H9 (cell line): ENCODE measurements around the gene BLVRB. TPM values are rescaled to one million over a fixed set of nuclear protein-coding genes. Genes with fewer than 3 reads are reported as not detected.
"Not testable (repeated sequence)": the region's sequence is repeated elsewhere in the genome, so short reads cannot be mapped to it uniquely, and the experiment has no call there.

ENCODE experiments used
- DNase-seq: peaks from one replicate; pipeline ENCODE4 v3.0.0-alpha.2; 2017
- H2AFZ ChIP-seq: one replicate; pipeline ENCODE4 v1.6.1; 2013; ENCODE audit warnings: mild to moderate bottlenecking, low read length, control low read depth, moderate library complexity
- H2AK5ac ChIP-seq: 2 replicates; pipeline ENCODE4 v1.6.1; 2013; ENCODE audit warnings: low read length, control low read depth, mixed read lengths; ENCODE audit not compliant: insufficient read length
- H2BK120ac ChIP-seq: one replicate; pipeline ENCODE4 v1.6.1; 2013; ENCODE audit warnings: low read depth, mild to moderate bottlenecking, low read length, control low read depth, inconsistent platforms; ENCODE audit not compliant: poor library complexity, severe bottlenecking
- H2BK12ac ChIP-seq: 2 replicates; pipeline ENCODE4 v1.6.1; 2013; ENCODE audit warnings: low read length, control low read depth, mixed read lengths, low read depth; ENCODE audit not compliant: insufficient read length
- H2BK15ac ChIP-seq: 2 replicates; pipeline ENCODE4 v1.6.1; 2013; ENCODE audit warnings: low read depth, low read length, control low read depth
- H2BK20ac ChIP-seq: one replicate; pipeline ENCODE4 v1.6.1; 2013; ENCODE audit warnings: low read depth, mild to moderate bottlenecking, low read length, control low read depth, inconsistent platforms; ENCODE audit not compliant: poor library complexity, severe bottlenecking
- H2BK5ac ChIP-seq: 2 replicates; pipeline ENCODE4 v1.6.1; 2013; ENCODE audit warnings: low read length, control low read depth, mixed read lengths; ENCODE audit not compliant: insufficient read length
- H3K14ac ChIP-seq: 2 replicates; pipeline ENCODE4 v1.6.1; 2013; ENCODE audit warnings: low read length, control low read depth; ENCODE audit not compliant: insufficient read depth
- H3K18ac ChIP-seq: 2 replicates; pipeline ENCODE4 v1.6.1; 2013; ENCODE audit warnings: low read depth, mild to moderate bottlenecking, mixed read lengths, low read length, control low read depth; ENCODE audit not compliant: insufficient read length
- H3K23ac ChIP-seq: 2 replicates; pipeline ENCODE4 v1.6.1; 2013; ENCODE audit warnings: low read length, control low read depth, mixed read lengths, low read depth; ENCODE audit not compliant: insufficient read length
- H3K23me2 ChIP-seq: 2 replicates; pipeline ENCODE4 v1.6.1; 2013; ENCODE audit warnings: low read depth, mild to moderate bottlenecking, mixed read lengths, low read length, control low read depth; ENCODE audit not compliant: insufficient read length, poor library complexity, severe bottlenecking
- H3K27ac ChIP-seq: 2 replicates; pipeline ENCODE4 v1.5.1; 2013; ENCODE audit warnings: low read length, control low read depth, mixed read lengths, low read depth; ENCODE audit not compliant: insufficient read length
- H3K27me3 ChIP-seq: 2 replicates; pipeline ENCODE4 v1.6.1; 2013; ENCODE audit warnings: low read length, control low read depth, inconsistent platforms; ENCODE audit not compliant: insufficient read depth
- H3K4ac ChIP-seq: 2 replicates; pipeline ENCODE4 v1.6.1; 2013; ENCODE audit warnings: low read depth, mild to moderate bottlenecking, control low read depth, inconsistent platforms, low read length, moderate library complexity
- H3K4me1 ChIP-seq: 2 replicates; pipeline ENCODE4 v1.6.1; 2013; ENCODE audit warnings: low read length, control low read depth, inconsistent platforms; ENCODE audit not compliant: insufficient read depth
- H3K4me2 ChIP-seq: 2 replicates; pipeline ENCODE4 v1.6.1; 2013; ENCODE audit warnings: low read length, control low read depth, mixed read lengths; ENCODE audit not compliant: insufficient read length, insufficient read depth
- H3K56ac ChIP-seq: 2 replicates; pipeline ENCODE4 v1.6.1; 2013; ENCODE audit warnings: low read depth, mild to moderate bottlenecking, mixed read lengths, low read length, control low read depth; ENCODE audit not compliant: insufficient read length
- H3K79me1 ChIP-seq: 2 replicates; pipeline ENCODE4 v1.6.1; 2013; ENCODE audit warnings: low read depth, mild to moderate bottlenecking, moderate library complexity, low read length, control low read depth, inconsistent platforms; ENCODE audit not compliant: insufficient read depth, poor library complexity, severe bottlenecking
- H3K79me2 ChIP-seq: 2 replicates; pipeline ENCODE4 v1.6.1; 2013; ENCODE audit warnings: low read length, control low read depth, inconsistent platforms; ENCODE audit not compliant: insufficient read depth
- H3K9ac ChIP-seq: 2 replicates; pipeline ENCODE4 v1.6.1; 2013; ENCODE audit warnings: low read length, control low read depth, mixed read lengths; ENCODE audit not compliant: insufficient read length; ENCODE audit errors: extremely low read depth
- H3K9me3 ChIP-seq: one replicate; pipeline ENCODE4 v1.6.1; 2013; ENCODE audit warnings: low read depth, low read length, inconsistent platforms; ENCODE audit not compliant: control insufficient read depth
- H3T11ph ChIP-seq: one replicate; pipeline ENCODE4 v1.6.1; 2013; ENCODE audit warnings: mild to moderate bottlenecking, low read length, control low read depth, inconsistent platforms
- H4K20me1 ChIP-seq: one replicate; pipeline ENCODE4 v1.6.1; 2013; ENCODE audit not compliant: control insufficient read depth, insufficient read length, insufficient read depth
- H4K5ac ChIP-seq: 2 replicates; pipeline ENCODE4 v1.6.1; 2013; ENCODE audit warnings: low read depth, mild to moderate bottlenecking, mixed read lengths, low read length, control low read depth; ENCODE audit not compliant: insufficient read length
- H4K8ac ChIP-seq: replicated peaks from 2 replicates; pipeline ENCODE4 v1.6.1; 2013; ENCODE audit warnings: low read length, control low read depth, mixed read lengths, low read depth; ENCODE audit not compliant: insufficient read length
- H4K91ac ChIP-seq: 2 replicates; pipeline ENCODE4 v1.6.1; 2013; ENCODE audit warnings: low read depth, mild to moderate bottlenecking, moderate library complexity, mixed read lengths, low read length, control low read depth; ENCODE audit not compliant: insufficient read length
- H3K27ac Mint-ChIP-seq, 3 experiments: 2 replicates in 2 of 3; 3 replicates in 1 of 3; pipeline ENCODE4 v1.8.0; 2020 to 2021; ENCODE audit warnings: mixed read lengths in 3 of 3, mild to moderate bottlenecking in 1 of 3, moderate library complexity in 1 of 3
- H3K27me3 Mint-ChIP-seq: 2 replicates; pipeline ENCODE4 v1.8.0; 2021; ENCODE audit warnings: low read depth, mild to moderate bottlenecking, moderate library complexity, mixed read lengths
- H3K36me3 Mint-ChIP-seq, 3 experiments: 2 replicates in 2 of 3; 3 replicates in 1 of 3; pipeline ENCODE4 v1.8.0; 2020 to 2021; ENCODE audit warnings: low read depth in 3 of 3, mixed read lengths in 3 of 3; ENCODE audit not compliant: insufficient read depth in 1 of 3
- H3K4me1 Mint-ChIP-seq, 2 experiments: 2 replicates each; pipeline ENCODE4 v1.8.0; 2020; ENCODE audit warnings: mixed read lengths in 2 of 2
- H3K4me3 Mint-ChIP-seq, 2 experiments: 2 replicates in 1 of 2; 3 replicates in 1 of 2; pipeline ENCODE4 v1.8.0; 2020 to 2021; ENCODE audit warnings: mild to moderate bottlenecking in 2 of 2, mixed read lengths in 2 of 2, moderate library complexity in 1 of 2
- H3K9me3 Mint-ChIP-seq, 2 experiments: 2 replicates in 1 of 2; 3 replicates in 1 of 2; pipeline ENCODE4 v1.8.0; 2020; ENCODE audit warnings: mild to moderate bottlenecking in 2 of 2, mixed read lengths in 2 of 2, moderate library complexity in 1 of 2
- WGBS: extraction: QIAGEN DNeasy Blood & Tissue Kit; methylation state at CpG from one replicate; pipeline ENCODE4 v1.1.7; 2013; ENCODE audit warnings: missing lambda C conversion rate, low lambda C conversion rate, mixed read lengths; ENCODE audit not compliant: insufficient read length; ENCODE audit errors: extremely low coverage; 5-methylcytosine and 5-hydroxymethylcytosine counted together
- total RNA-seq: library from RNA; stranded (reverse); gene quantifications from 2 replicates; pipeline ENCODE4 v1.2.1, GENCODE V29; 2021
- TF ChIP-seq, protein P1 (sequence below): fragments of 200-600 bp; sonication (generic); conservative IDR thresholded peaks from 3 replicates; pipeline ENCODE4 v1.8.0; 2021; ENCODE audit warnings: antibody characterized with exemption, mild to moderate bottlenecking

BLVRB gene
- total RNA-seq, 1 experiment from 2014 or later: 27.9 TPM

DNA sequence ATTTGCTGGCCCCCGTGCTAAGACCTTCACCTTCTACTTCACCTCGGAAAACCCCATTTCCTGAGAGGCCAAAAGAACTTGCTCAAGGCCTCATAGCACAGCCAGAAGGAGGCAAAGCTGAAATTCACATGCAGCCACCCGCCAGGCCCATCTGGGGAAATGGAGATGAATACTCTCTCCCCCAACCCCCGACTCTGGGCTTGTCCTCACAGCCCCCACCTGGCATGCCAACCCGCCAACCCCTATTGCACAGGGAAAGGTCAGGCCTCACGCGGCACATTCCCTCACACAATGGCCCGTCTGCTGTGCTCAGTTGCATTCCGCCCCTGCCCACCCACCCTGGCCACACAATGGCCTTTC lies 55.5 kb downstream of the BLVRB start:
- H2BK5ac ChIP-seq: no peak overlapping the region
- no peaks in the 10 kb centered on the region for H3K27me3 ChIP-seq
- TF ChIP-seq, protein P1, sequence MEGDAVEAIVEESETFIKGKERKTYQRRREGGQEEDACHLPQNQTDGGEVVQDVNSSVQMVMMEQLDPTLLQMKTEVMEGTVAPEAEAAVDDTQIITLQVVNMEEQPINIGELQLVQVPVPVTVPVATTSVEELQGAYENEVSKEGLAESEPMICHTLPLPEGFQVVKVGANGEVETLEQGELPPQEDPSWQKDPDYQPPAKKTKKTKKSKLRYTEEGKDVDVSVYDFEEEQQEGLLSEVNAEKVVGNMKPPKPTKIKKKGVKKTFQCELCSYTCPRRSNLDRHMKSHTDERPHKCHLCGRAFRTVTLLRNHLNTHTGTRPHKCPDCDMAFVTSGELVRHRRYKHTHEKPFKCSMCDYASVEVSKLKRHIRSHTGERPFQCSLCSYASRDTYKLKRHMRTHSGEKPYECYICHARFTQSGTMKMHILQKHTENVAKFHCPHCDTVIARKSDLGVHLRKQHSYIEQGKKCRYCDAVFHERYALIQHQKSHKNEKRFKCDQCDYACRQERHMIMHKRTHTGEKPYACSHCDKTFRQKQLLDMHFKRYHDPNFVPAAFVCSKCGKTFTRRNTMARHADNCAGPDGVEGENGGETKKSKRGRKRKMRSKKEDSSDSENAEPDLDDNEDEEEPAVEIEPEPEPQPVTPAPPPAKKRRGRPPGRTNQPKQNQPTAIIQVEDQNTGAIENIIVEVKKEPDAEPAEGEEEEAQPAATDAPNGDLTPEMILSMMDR: no peak
- H2BK120ac ChIP-seq: no peak overlapping the region
- WGBS: no CpG with 5 or more reads among the region's 9 CpGs
- H3K79me2 ChIP-seq: no peaks in the 10 kb centered on the region
- Mint-ChIP-seq H3K4me3 (no peak overlapping the region), H3K27ac (peak overlapping the region in 2 of 3 experiments; percentile 44 to 79; a peak in 3 of 7 replicates), H3K36me3 (no peaks in the 10 kb centered on the region), H3K4me1 (peaks cover 20 to 45% of the 10 kb centered on the region in 2 experiments), H3K27me3 (peaks cover 2% of the 10 kb centered on the region; the same call in 1 of the 2 replicates), H3K9me3 (no peaks in the 10 kb centered on the region)
- no peak overlapping the region for H4K5ac ChIP-seq
- H3K18ac ChIP-seq: no peak overlapping the region
- no peak overlapping the region for H3T11ph ChIP-seq
- no peak overlapping the region for H3K56ac ChIP-seq
- H4K8ac ChIP-seq: no peak overlapping the region
- no peak overlapping the region for H2BK20ac ChIP-seq
- H4K91ac ChIP-seq: no peak overlapping the region
- no peaks in the 10 kb centered on the region for H3K9me3 ChIP-seq
- no peak overlapping the region for H2AFZ ChIP-seq
- no peak overlapping the region for H3K4ac ChIP-seq
- H3K14ac ChIP-seq: no peak overlapping the region
- no peak overlapping the region for H2BK15ac ChIP-seq
- H3K23ac ChIP-seq: no peak overlapping the region
- H3K9ac ChIP-seq: no peak overlapping the region
- no peak overlapping the region for H3K27ac ChIP-seq
- no peaks in the 10 kb centered on the region for H3K79me1 ChIP-seq
- H3K23me2 ChIP-seq: no peaks in the 10 kb centered on the region
- H3K4me1 ChIP-seq: peaks cover 3% of the 10 kb centered on the region; the same call in 1 of the 2 replicates
- no peak overlapping the region for H2AK5ac ChIP-seq
- peak; percentile 67 for DNase-seq
- H4K20me1 ChIP-seq: no peaks in the 10 kb centered on the region
- no peak overlapping the region for H2BK12ac ChIP-seq
- no peak overlapping the region for H3K4me2 ChIP-seq

DNA sequence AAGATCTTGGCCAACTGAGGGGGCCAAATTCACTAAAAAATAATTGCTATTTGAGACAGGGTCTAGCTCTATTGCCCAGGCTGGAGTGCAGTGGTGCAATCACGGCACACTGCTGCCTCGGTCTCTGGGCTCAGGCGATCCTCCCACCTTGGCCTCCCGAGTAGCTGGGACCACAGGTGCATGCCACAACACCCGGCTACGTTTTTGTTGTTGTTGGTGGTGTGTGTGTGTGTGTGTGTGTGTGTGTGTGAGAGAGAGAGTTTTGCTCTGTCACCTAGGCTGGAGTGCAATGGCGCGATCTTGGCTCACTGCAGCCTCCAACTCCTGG lies 57.0 kb downstream of the BLVRB start:
- H4K5ac ChIP-seq, H3K9me3 ChIP-seq, H3K4me2 ChIP-seq, H4K20me1 ChIP-seq, H3K4ac ChIP-seq, H3K27ac ChIP-seq, H2AFZ ChIP-seq, H3K23me2 ChIP-seq, H3K23ac ChIP-seq, H4K91ac ChIP-seq, H3K56ac ChIP-seq, H3K79me1 ChIP-seq, H3K14ac ChIP-seq, H2BK20ac ChIP-seq, H4K8ac ChIP-seq, H3K79me2 ChIP-seq, H2BK15ac ChIP-seq, H2AK5ac ChIP-seq, H3K27me3 ChIP-seq, DNase-seq, H3K27me3 Mint-ChIP-seq, H3K9me3 Mint-ChIP-seq, H2BK5ac ChIP-seq, H3K18ac ChIP-seq, H3K4me3 Mint-ChIP-seq, H3K9ac ChIP-seq, H3K27ac Mint-ChIP-seq, H3K4me1 ChIP-seq, H3K36me3 Mint-ChIP-seq, H2BK12ac ChIP-seq, H3T11ph ChIP-seq, H2BK120ac ChIP-seq: not testable (repeated sequence)
- no CpG with 5 or more reads among the region's 8 CpGs for WGBS
- H3K4me1 Mint-ChIP-seq: peaks cover 22 to 42% of the 10 kb centered on the region in 2 experiments
